Mesenchymal stem cell (in vitro differentiated cells and primary cell): Measurements from ENCODE around the gene MRNIP.

Source experiments
- DNase-seq: peaks from one replicate; pipeline ENCODE4 v3.0.0-alpha.2; 2013
- H2AFZ ChIP-seq: one replicate; pipeline ENCODE4 v1.6.1; 2013; ENCODE audit warnings: low read depth, mild to moderate bottlenecking, control low read depth, inconsistent platforms, low read length, moderate library complexity
- H2AK5ac ChIP-seq: 2 replicates; pipeline ENCODE4 v1.6.1; 2013; ENCODE audit warnings: low read length, moderate library complexity, mild to moderate bottlenecking, inconsistent platforms; ENCODE audit not compliant: severe bottlenecking
- H2BK120ac ChIP-seq: one replicate; pipeline ENCODE4 v1.6.1; 2013; ENCODE audit warnings: low read depth, mild to moderate bottlenecking, inconsistent platforms, low read length, moderate library complexity
- H2BK12ac ChIP-seq, 2 experiments: one replicate each; pipeline ENCODE4 v1.6.1; 2013; ENCODE audit warnings: inconsistent platforms in 2 of 2, low read length in 2 of 2, mild to moderate bottlenecking in 2 of 2, moderate library complexity in 2 of 2, control low read depth in 1 of 2
- H2BK15ac ChIP-seq: one replicate; pipeline ENCODE4 v1.6.1; 2013; ENCODE audit warnings: mild to moderate bottlenecking, low read depth, inconsistent platforms; ENCODE audit not compliant: poor library complexity, severe bottlenecking
- H2BK5ac ChIP-seq: 2 replicates; pipeline ENCODE4 v1.6.1; 2013; ENCODE audit warnings: low read depth, mild to moderate bottlenecking, low read length, control low read depth, inconsistent platforms; ENCODE audit not compliant: poor library complexity, severe bottlenecking
- H3K14ac ChIP-seq, 2 experiments: one replicate each; pipeline ENCODE4 v1.6.1; 2013; ENCODE audit warnings: inconsistent platforms in 2 of 2, low read length in 2 of 2, control low read depth in 1 of 2, mild to moderate bottlenecking in 1 of 2, moderate library complexity in 1 of 2
- H3K18ac ChIP-seq, 2 experiments: one replicate each; pipeline ENCODE4 v1.6.1; 2013; ENCODE audit warnings: inconsistent platforms in 2 of 2, low read length in 2 of 2, control low read depth in 1 of 2, low read depth in 1 of 2, mild to moderate bottlenecking in 1 of 2
- H3K23ac ChIP-seq, 2 experiments: one replicate each; pipeline ENCODE4 v1.6.1; 2013; ENCODE audit warnings: inconsistent platforms in 2 of 2, low read length in 2 of 2, mild to moderate bottlenecking in 2 of 2, moderate library complexity in 2 of 2, control low read depth in 1 of 2
- H3K27ac ChIP-seq: 2 replicates; pipeline ENCODE4 v1.5.1; 2013; ENCODE audit warnings: mild to moderate bottlenecking, moderate library complexity, low read length, control low read depth, inconsistent platforms; ENCODE audit not compliant: poor library complexity, severe bottlenecking
- H3K27me3 ChIP-seq, 2 experiments: 2 replicates each; pipeline versions ENCODE4 v1.6.1 to v1.7.0; 2013; ENCODE audit warnings: low read length in 2 of 2, mild to moderate bottlenecking in 2 of 2, moderate library complexity in 2 of 2, control low read depth in 1 of 2, inconsistent platforms in 1 of 2; ENCODE audit not compliant: control insufficient read depth in 1 of 2, insufficient read depth in 1 of 2
- H3K36me3 ChIP-seq, 2 experiments: 2 replicates each; pipeline versions ENCODE4 v1.6.1 to v1.7.0; 2013; ENCODE audit warnings: low read length in 2 of 2, control low read depth in 1 of 2, inconsistent platforms in 1 of 2, low read depth in 1 of 2, mild to moderate bottlenecking in 1 of 2; ENCODE audit not compliant: insufficient read depth in 2 of 2, control insufficient read depth in 1 of 2
- H3K4ac ChIP-seq, 2 experiments: one replicate each; pipeline ENCODE4 v1.6.1; 2013; ENCODE audit warnings: inconsistent platforms in 2 of 2, low read length in 2 of 2, mild to moderate bottlenecking in 2 of 2, moderate library complexity in 2 of 2, control low read depth in 1 of 2, low read depth in 1 of 2
- H3K4me1 ChIP-seq: 2 replicates; pipeline ENCODE4 v1.6.1; 2013; ENCODE audit warnings: low read depth, low read length, control low read depth; ENCODE audit not compliant: control insufficient read depth, insufficient read depth
- H3K4me2 ChIP-seq: 2 replicates; pipeline ENCODE4 v1.6.1; 2013; ENCODE audit warnings: low read length, mild to moderate bottlenecking, inconsistent platforms; ENCODE audit not compliant: poor library complexity, severe bottlenecking
- H3K4me3 ChIP-seq, 2 experiments: 2 replicates each; pipeline versions ENCODE4 v1.5.1 to v1.7.0; 2013; ENCODE audit warnings: low read length in 2 of 2, mild to moderate bottlenecking in 2 of 2, control low read depth in 1 of 2, low read depth in 1 of 2; ENCODE audit not compliant: insufficient read depth in 1 of 2
- H3K79me1 ChIP-seq: replicated peaks from 2 replicates; pipeline ENCODE4 v1.6.1; 2013; ENCODE audit warnings: mild to moderate bottlenecking, control low read depth, low read length, inconsistent platforms; ENCODE audit not compliant: poor library complexity, severe bottlenecking
- H3K9ac ChIP-seq: 2 replicates; pipeline ENCODE4 v1.7.0; 2013; ENCODE audit warnings: mild to moderate bottlenecking, low read length, moderate library complexity
- H3K9me3 ChIP-seq: 2 replicates; pipeline ENCODE4 v1.7.0; 2013; ENCODE audit warnings: mild to moderate bottlenecking, low read length; ENCODE audit not compliant: control insufficient read depth
- H4K8ac ChIP-seq: one replicate; pipeline ENCODE4 v1.6.1; 2013; ENCODE audit warnings: inconsistent platforms, mild to moderate bottlenecking, low read length, moderate library complexity
- H4K91ac ChIP-seq: one replicate; pipeline ENCODE4 v1.6.1; 2013; ENCODE audit warnings: mild to moderate bottlenecking, low read length, inconsistent platforms
- WGBS: methylation state at CpG from one replicate; pipeline ENCODE4 v1.1.7; 2013; ENCODE audit warnings: mixed read lengths; 5-methylcytosine and 5-hydroxymethylcytosine counted together

Gene MRNIP

GRCh38 chr5:179874136-179874535, 15.5 kb upstream of the MRNIP start:
- WGBS, result 98% methylated on average over 3 of the region's 3 CpGs
- H3K27ac ChIP-seq, result no peak overlapping the region
- no peak overlapping the region for H3K9ac ChIP-seq
- H3K23ac ChIP-seq, result no peak overlapping the region
- H3K9me3 ChIP-seq, result no peaks in the 10 kb centered on the region
- peaks cover 82 to 90% of the 10 kb centered on the region in 2 experiments for H3K36me3 ChIP-seq
- H3K4me3 ChIP-seq, result peak overlapping the region in 1 of 2 experiments; percentile 14
- H3K4ac ChIP-seq, result no peak overlapping the region
- H2BK5ac ChIP-seq, result no peak overlapping the region
- H2AFZ ChIP-seq, result no peak overlapping the region
- no peak overlapping the region for H3K4me2 ChIP-seq
- peaks cover 12% of the 10 kb centered on the region for H3K79me1 ChIP-seq
- no peak overlapping the region for H2BK15ac ChIP-seq
- H2AK5ac ChIP-seq, result no peak overlapping the region
- no peak for DNase-seq
- no peak overlapping the region for H4K91ac ChIP-seq
- peaks cover 14% of the 10 kb centered on the region for H3K4me1 ChIP-seq
- no peaks in the 10 kb centered on the region for H3K27me3 ChIP-seq
- no peak overlapping the region for H4K8ac ChIP-seq
- no peak overlapping the region for H2BK120ac ChIP-seq
- H3K14ac ChIP-seq, result no peak overlapping the region
- H3K18ac ChIP-seq, result no peak overlapping the region
- H2BK12ac ChIP-seq, result no peak overlapping the region

- H4K91ac ChIP-seq, result no peak overlapping the region
- no peak overlapping the region for H3K18ac ChIP-seq
- no peak overlapping the region for H3K4me2 ChIP-seq
- H3K14ac ChIP-seq, result no peak overlapping the region
- H2BK120ac ChIP-seq, result no peak overlapping the region
- no peak for DNase-seq
- H3K4ac ChIP-seq, result no peak overlapping the region
- H2BK12ac ChIP-seq, result no peak overlapping the region
- peaks cover 82 to 90% of the 10 kb centered on the region in 2 experiments for H3K36me3 ChIP-seq
- H3K9me3 ChIP-seq, result no peaks in the 10 kb centered on the region
- H3K4me3 ChIP-seq, result peak overlapping the region in 1 of 2 experiments; percentile 14
- WGBS, result 98% methylated on average over 7 of the region's 7 CpGs
- no peak overlapping the region for H3K27ac ChIP-seq
- H2AFZ ChIP-seq, result no peak overlapping the region
- peaks cover 9% of the 10 kb centered on the region for H3K4me1 ChIP-seq
- no peak overlapping the region for H2AK5ac ChIP-seq
- H2BK15ac ChIP-seq, result no peak overlapping the region
- peaks cover 10% of the 10 kb centered on the region for H3K79me1 ChIP-seq
- no peak overlapping the region for H3K23ac ChIP-seq
- H2BK5ac ChIP-seq, result no peak overlapping the region
- H3K27me3 ChIP-seq, result no peaks in the 10 kb centered on the region
- no peak overlapping the region for H4K8ac ChIP-seq
- no peak overlapping the region for H3K9ac ChIP-seq
Measured at GRCh38 chr5:179873588-179874110, 15.0 kb upstream of the MRNIP start.

DNA sequence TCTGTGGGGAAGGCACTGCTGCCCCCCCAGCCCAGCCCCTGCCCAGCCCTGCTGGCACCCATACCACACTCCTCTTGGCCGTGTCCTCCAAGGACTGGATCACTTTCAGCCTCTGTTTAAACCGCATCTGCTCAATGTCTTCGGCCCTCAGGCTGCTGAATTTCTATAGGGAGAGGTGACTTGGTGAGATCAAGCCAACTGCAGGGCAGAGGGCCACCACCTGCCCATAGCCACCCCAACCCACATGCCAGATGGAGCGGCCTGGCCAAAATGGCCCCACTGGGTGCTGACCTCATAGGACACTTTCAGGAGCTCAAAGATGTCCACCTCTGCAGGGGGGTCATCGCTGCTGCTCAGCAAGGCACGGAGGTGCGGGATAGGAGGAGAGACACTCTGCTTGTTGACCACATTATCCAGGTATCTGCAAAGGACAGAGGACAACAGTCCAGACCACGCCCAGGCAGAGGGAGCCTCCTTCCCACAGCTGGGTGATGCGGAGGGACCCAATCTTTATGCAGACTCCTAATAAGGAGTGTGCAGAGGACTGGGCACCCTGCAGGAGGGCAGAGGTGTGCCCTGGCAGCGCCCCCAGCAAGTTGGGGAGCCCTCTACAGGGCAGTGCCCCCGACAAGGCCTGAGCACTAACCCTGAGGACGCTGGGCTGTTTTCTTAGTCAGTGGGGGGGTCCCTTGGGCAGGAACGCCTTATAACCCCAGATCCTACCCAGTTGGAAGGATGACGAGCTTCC, 14.4 kb upstream of the MRNIP start:
- H2AFZ ChIP-seq, result no peak overlapping the region
- H3K4me1 ChIP-seq, result peaks cover 3% of the 10 kb centered on the region

GRCh38 chr5:179872055-179872827, 13.6 kb upstream of the MRNIP start:
- Histone ChIP-seq H3K27ac (no peak overlapping the region), H3K14ac (no peak overlapping the region), H3K79me1 (peaks cover 8% of the 10 kb centered on the region), H3K9ac (no peak overlapping the region), H2AFZ (no peak overlapping the region), H3K27me3 (no peaks in the 10 kb centered on the region), H3K4ac (no peak overlapping the region), H2BK5ac (no peak overlapping the region), H3K9me3 (no peaks in the 10 kb centered on the region), H4K8ac (no peak overlapping the region), H4K91ac (no peak overlapping the region), H2BK15ac (no peak overlapping the region), H3K4me3 (no peak overlapping the region), H3K18ac (no peak overlapping the region), H3K4me1 (peaks cover 8% of the 10 kb centered on the region), H3K4me2 (no peak overlapping the region), H2BK12ac (no peak overlapping the region), H3K23ac (no peak overlapping the region), H2AK5ac (no peak overlapping the region), H2BK120ac (no peak overlapping the region), H3K36me3 (peaks cover 86 to 92% of the 10 kb centered on the region in 2 experiments)
- DNase-seq, result no peak
- 98% methylated on average over 16 of the region's 18 CpGs for WGBS

More for the DNA sequence above, 14.4 kb upstream of the MRNIP start:
- no peak overlapping the region for H2BK5ac ChIP-seq
- H4K8ac ChIP-seq, result no peak overlapping the region
- no peak for DNase-seq
- 96% methylated on average over 13 of the region's 14 CpGs for WGBS
- H2BK120ac ChIP-seq, result no peak overlapping the region
- H2BK12ac ChIP-seq, result no peak overlapping the region
- H4K91ac ChIP-seq, result no peak overlapping the region
- no peak overlapping the region for H3K23ac ChIP-seq
- H3K79me1 ChIP-seq, result peaks cover 8% of the 10 kb centered on the region
- no peak overlapping the region for H3K14ac ChIP-seq
- no peak overlapping the region for H3K4me2 ChIP-seq
- no peaks in the 10 kb centered on the region for H3K27me3 ChIP-seq
- H2BK15ac ChIP-seq, result no peak overlapping the region
- no peaks in the 10 kb centered on the region for H3K9me3 ChIP-seq
- peaks cover 81 to 89% of the 10 kb centered on the region in 2 experiments for H3K36me3 ChIP-seq
- no peak overlapping the region for H3K4me3 ChIP-seq
- H3K9ac ChIP-seq, result no peak overlapping the region
- H2AK5ac ChIP-seq, result no peak overlapping the region
- H3K27ac ChIP-seq, result no peak overlapping the region
- no peak overlapping the region for H3K18ac ChIP-seq
- H3K4ac ChIP-seq, result no peak overlapping the region
